Thymus (tissue), 11 donors: ENCODE measurements around the gene CNNM3. TPM values are rescaled to one million over a fixed set of nuclear protein-coding genes. Genes with fewer than 3 reads are reported as not detected.
A peak's percentile ranks its signal among the peaks of the same experiment; 100 is the strongest.

Experiments
- DNase-seq, 9 donors: peaks; one replicate each; pipeline ENCODE4 v3.0.0-alpha.2; 2013; ENCODE audit warnings: low spot score in 9 of 9, low read depth in 6 of 9, missing footprints in 1 of 9
- H3K27ac ChIP-seq, 2 donors: one replicate each; pipeline ENCODE4 v1.5.1; 2013; ENCODE audit warnings: control low read depth in 1 of 2, low read depth in 1 of 2, low read length in 1 of 2, mild to moderate bottlenecking in 1 of 2, moderate library complexity in 1 of 2
- H3K27me3 ChIP-seq, 2 donors: one replicate each; pipeline ENCODE4 v1.5.1; 2013; ENCODE audit warnings: low read length in 1 of 2; ENCODE audit not compliant: control insufficient read depth in 2 of 2, insufficient read depth in 1 of 2
- H3K36me3 ChIP-seq, 2 donors: one replicate each; pipeline ENCODE4 v1.5.1; 2013; ENCODE audit warnings: low read length in 1 of 2, mild to moderate bottlenecking in 1 of 2, moderate library complexity in 1 of 2; ENCODE audit not compliant: control insufficient read depth in 2 of 2, insufficient read depth in 2 of 2
- H3K4me1 ChIP-seq, 2 donors: one replicate each; pipeline ENCODE4 v1.5.1; 2013; ENCODE audit warnings: low read length in 2 of 2; ENCODE audit not compliant: control insufficient read depth in 2 of 2, insufficient read depth in 2 of 2
- H3K4me3 ChIP-seq, 2 donors: one replicate each; pipeline ENCODE4 v1.5.1; 2013; ENCODE audit warnings: low read length in 2 of 2, control low read depth in 1 of 2, mild to moderate bottlenecking in 1 of 2
- H3K9me3 ChIP-seq, 2 donors: one replicate each; pipeline ENCODE4 v1.5.1; 2013; ENCODE audit warnings: low read length in 1 of 2, mild to moderate bottlenecking in 1 of 2; ENCODE audit not compliant: control insufficient read depth in 2 of 2, insufficient read depth in 1 of 2
- WGBS: extraction: QIAGEN DNeasy Blood & Tissue Kit; methylation state at CpG from one replicate; pipeline ENCODE4 v1.1.7; 2013; 5-methylcytosine and 5-hydroxymethylcytosine counted together
- polyA plus RNA-seq: library from polyadenylated mRNA; stranded (reverse); fragments of 200-250 nt; gene quantifications from one replicate; pipeline ENCODE4 v1.2.3, GENCODE V29; 2013
- total RNA-seq: library from RNA; stranded (reverse); fragments of 120-200 nt; gene quantifications from one replicate; pipeline ENCODE4 v1.2.4, GENCODE V29; 2013
- donor health status: healthy.

Gene CNNM3
- total and polyA plus RNA-seq, 2 donors = 5.3 to 7.3 TPM

- H3K27ac ChIP-seq = no peak overlapping the region
- DNase-seq = no peak
- H3K9me3 ChIP-seq = peaks cover 0 to 9% of the 10 kb centered on the region in 2 donors
- H3K36me3 ChIP-seq = peaks cover 0 to 3% of the 10 kb centered on the region in 2 donors
- H3K4me1 ChIP-seq = peaks cover 10 to 33% of the 10 kb centered on the region in 2 donors
- H3K27me3 ChIP-seq = peaks cover 41 to 72% of the 10 kb centered on the region in 2 donors
- H3K4me3 ChIP-seq = no peak overlapping the region
- 94% methylated on average over 16 of the region's 16 CpGs for WGBS
Observed at GRCh38 chr2:96865654-96866053, 49.6 kb downstream of the CNNM3 start.

GRCh38 chr2:96866149-96866548 is 50.1 kb downstream of the CNNM3 start:
- 91% methylated on average over 14 of the region's 14 CpGs for WGBS
- H3K4me3 ChIP-seq = no peak overlapping the region
- H3K27me3 ChIP-seq = peaks cover 45 to 76% of the 10 kb centered on the region in 2 donors
- peaks cover 0 to 3% of the 10 kb centered on the region in 2 donors for H3K36me3 ChIP-seq
- no peak overlapping the region for H3K27ac ChIP-seq
- peaks cover 0 to 9% of the 10 kb centered on the region in 2 donors for H3K9me3 ChIP-seq
- peaks cover 10 to 36% of the 10 kb centered on the region in 2 donors for H3K4me1 ChIP-seq
- DNase-seq = no peak

GRCh38 chr2:96866586-96866985 is 50.5 kb downstream of the CNNM3 start:
- Histone ChIP-seq H3K27me3 (peaks cover 49 to 79% of the 10 kb centered on the region in 2 donors), H3K36me3 (peaks cover 0 to 3% of the 10 kb centered on the region in 2 donors), H3K9me3 (peaks cover 0 to 9% of the 10 kb centered on the region in 2 donors), H3K27ac (no peak overlapping the region), H3K4me3 (no peak overlapping the region), H3K4me1 (peaks cover 10 to 36% of the 10 kb centered on the region in 2 donors)
- no peak for DNase-seq
- 55% methylated on average over 8 of the region's 8 CpGs for WGBS

- DNase-seq = no peak
- peaks cover 0 to 3% of the 10 kb centered on the region in 2 donors for H3K36me3 ChIP-seq
- peaks cover 10 to 36% of the 10 kb centered on the region in 2 donors for H3K4me1 ChIP-seq
- H3K27ac ChIP-seq = no peak overlapping the region
- peaks cover 0 to 9% of the 10 kb centered on the region in 2 donors for H3K9me3 ChIP-seq
- peaks cover 50 to 81% of the 10 kb centered on the region in 2 donors for H3K27me3 ChIP-seq
- H3K4me3 ChIP-seq = peak overlapping the region in 1 of 2 donors; percentile 46
- WGBS = 74% methylated on average over 22 of the region's 22 CpGs
Observed at GRCh38 chr2:96866986-96867755, 51.1 kb downstream of the CNNM3 start.

GRCh38 chr2:96867756-96868554 is 51.9 kb downstream of the CNNM3 start:
- Histone ChIP-seq H3K4me1 (peaks cover 10 to 36% of the 10 kb centered on the region in 2 donors), H3K9me3 (peaks cover 0 to 9% of the 10 kb centered on the region in 2 donors), H3K4me3 (peak overlapping the region; percentile 46 to 54), H3K36me3 (peaks cover 0 to 3% of the 10 kb centered on the region in 2 donors), H3K27ac (peak overlapping the region; percentile 11 to 47), H3K27me3 (peaks cover 54 to 88% of the 10 kb centered on the region in 2 donors)
- WGBS = 26% methylated on average over 27 of the region's 27 CpGs
- no peak for DNase-seq

GRCh38 chr2:96868555-96869280 is 52.6 kb downstream of the CNNM3 start:
- H3K36me3 ChIP-seq = peaks cover 0 to 3% of the 10 kb centered on the region in 2 donors
- H3K27me3 ChIP-seq = peaks cover 54 to 95% of the 10 kb centered on the region in 2 donors
- peak overlapping the region; percentile 55 to 78 for H3K27ac ChIP-seq
- WGBS = under 1% methylated on average over 76 of the region's 76 CpGs
- peaks cover 0 to 9% of the 10 kb centered on the region in 2 donors for H3K9me3 ChIP-seq
- peak in 1 of 9 donors; percentile 54 for DNase-seq
- H3K4me3 ChIP-seq = peak overlapping the region; percentile 46 to 54
- H3K4me1 ChIP-seq = peaks cover 10 to 41% of the 10 kb centered on the region in 2 donors

GRCh38 chr2:96869281-96869821 is 53.3 kb downstream of the CNNM3 start:
- WGBS = 2% methylated on average over 64 of the region's 64 CpGs
- Histone ChIP-seq H3K4me3 (peak overlapping the region; percentile 42 to 54), H3K36me3 (peaks cover 0 to 3% of the 10 kb centered on the region in 2 donors), H3K4me1 (peaks cover 10 to 48% of the 10 kb centered on the region in 2 donors), H3K27ac (peak overlapping the region; percentile 26 to 86), H3K9me3 (peaks cover 0 to 9% of the 10 kb centered on the region in 2 donors), H3K27me3 (peaks cover 57 to 98% of the 10 kb centered on the region in 2 donors)
- no peak for DNase-seq

- Histone ChIP-seq H3K27me3 (peaks cover 57 to 98% of the 10 kb centered on the region in 2 donors), H3K9me3 (peaks cover 0 to 9% of the 10 kb centered on the region in 2 donors), H3K36me3 (no peaks in the 10 kb centered on the region), H3K27ac (peak within 1 kb of the TSS; percentile 71 to 86), H3K4me1 (peaks cover 10 to 54% of the 10 kb centered on the region in 2 donors), H3K4me3 (peak within 1 kb of the TSS; percentile 42 to 54)
- peak in 1 of 9 donors; percentile 43 for DNase-seq
- WGBS = 2% methylated on average over 93 of the region's 93 CpGs
Observed at GRCh38 chr2:96869822-96870625, 54.0 kb downstream of the CNNM3 start, which contains the start of gene SEMA4C. SEMA4C (minus strand) TSS chr2:96870080; CDS start chr2:96867886, 2,194 bp downstream.
